ENCODE results near the gene SRA1.

Gene SRA1

DNA sequence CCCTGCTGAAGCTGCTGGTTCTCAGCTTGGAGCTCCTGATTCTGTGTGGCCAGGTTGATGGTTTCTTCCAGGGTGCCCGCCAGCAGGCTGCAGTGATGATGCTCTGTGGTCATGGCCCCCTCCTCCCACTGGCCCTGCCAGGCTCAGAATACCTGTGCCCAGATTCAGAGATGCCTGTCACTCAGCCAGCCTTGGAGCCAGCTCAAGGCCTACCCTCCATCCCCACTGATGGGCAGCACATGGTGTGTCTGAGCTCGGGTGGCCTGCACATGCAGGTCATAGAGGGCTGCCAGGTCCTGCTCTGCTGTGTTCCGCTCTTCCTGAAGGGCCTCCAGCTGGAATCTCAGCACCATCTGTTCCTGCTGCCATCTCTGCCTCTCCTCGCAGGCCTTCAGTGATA, 12.8 kb upstream of the SRA1 start:
- DNase-seq, result no peak

DNA sequence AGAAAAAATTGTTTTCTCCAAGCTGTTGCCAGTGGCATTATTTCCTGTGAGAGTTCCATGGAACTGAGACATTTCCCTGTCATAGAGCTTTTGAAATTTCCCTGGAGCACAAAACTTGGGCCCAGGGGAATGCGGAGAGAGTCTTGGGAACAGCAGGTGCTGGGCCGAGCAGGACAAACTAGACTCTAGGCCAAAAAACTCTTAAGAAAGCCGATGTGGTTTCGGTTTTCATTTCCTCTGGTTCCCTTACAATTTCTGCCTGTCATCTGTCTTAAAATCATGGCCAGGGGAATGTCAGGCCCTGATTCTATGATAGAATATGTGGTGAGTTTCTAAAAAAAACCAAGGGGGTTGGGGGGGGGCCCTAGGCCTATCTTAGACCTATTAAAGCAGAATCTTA, 11.9 kb upstream of the SRA1 start:
- no peak for DNase-seq

DNA sequence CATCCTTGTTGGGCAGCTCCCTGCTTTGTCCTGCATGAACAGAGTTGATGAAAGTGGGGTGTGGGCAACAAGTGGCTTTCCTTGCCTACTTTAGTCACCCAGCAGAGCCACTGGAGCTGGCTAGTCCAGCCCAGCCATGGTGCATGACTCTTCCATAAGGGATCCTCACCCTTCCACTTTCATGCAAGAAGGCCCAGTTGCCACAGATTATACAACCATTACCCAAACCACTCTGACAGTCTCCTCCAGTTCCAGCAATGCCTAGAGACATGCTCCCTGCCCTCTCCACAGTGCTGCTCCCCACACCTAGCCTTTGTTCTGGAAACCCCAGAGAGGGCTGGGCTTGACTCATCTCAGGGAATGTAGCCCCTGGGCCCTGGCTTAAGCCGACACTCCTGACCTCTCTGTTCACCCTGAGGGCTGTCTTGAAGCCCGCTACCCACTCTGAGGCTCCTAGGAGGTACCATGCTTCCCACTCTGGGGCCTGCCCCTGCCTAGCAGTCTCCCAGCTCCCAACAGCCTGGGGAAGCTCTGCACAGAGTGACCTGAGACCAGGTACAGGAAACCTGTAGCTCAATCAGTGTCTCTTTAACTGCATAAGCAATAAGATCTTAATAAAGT, 11.3 kb upstream of the SRA1 start:
- no peak for DNase-seq

GRCh38 chr5:140567871-140568270, 10.6 kb upstream of the SRA1 start:
- DNase-seq, result no peak

GRCh38 chr5:140567136-140567818, 10.0 kb upstream of the SRA1 start:
- no peak for DNase-seq

GRCh38 chr5:140566665-140567064, 9.4 kb upstream of the SRA1 start:
- DNase-seq, result no peak

DNA sequence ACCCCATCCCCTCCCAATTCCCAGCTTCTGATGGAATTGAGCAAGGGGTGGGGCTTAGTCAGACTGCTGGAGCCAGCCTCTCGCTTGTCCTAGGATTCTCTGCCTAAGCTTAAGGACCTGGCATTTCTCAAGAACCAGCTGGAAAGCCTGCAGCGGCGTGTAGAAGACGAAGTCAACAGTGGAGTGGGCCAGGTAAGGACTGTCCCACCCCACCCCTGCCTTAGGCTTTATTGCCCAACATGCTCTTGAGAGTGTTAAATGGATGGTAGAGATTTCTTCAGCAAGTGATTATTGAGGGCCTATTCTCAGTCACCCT, 8.5 kb upstream of the SRA1 start:
- no peak for DNase-seq

DNA sequence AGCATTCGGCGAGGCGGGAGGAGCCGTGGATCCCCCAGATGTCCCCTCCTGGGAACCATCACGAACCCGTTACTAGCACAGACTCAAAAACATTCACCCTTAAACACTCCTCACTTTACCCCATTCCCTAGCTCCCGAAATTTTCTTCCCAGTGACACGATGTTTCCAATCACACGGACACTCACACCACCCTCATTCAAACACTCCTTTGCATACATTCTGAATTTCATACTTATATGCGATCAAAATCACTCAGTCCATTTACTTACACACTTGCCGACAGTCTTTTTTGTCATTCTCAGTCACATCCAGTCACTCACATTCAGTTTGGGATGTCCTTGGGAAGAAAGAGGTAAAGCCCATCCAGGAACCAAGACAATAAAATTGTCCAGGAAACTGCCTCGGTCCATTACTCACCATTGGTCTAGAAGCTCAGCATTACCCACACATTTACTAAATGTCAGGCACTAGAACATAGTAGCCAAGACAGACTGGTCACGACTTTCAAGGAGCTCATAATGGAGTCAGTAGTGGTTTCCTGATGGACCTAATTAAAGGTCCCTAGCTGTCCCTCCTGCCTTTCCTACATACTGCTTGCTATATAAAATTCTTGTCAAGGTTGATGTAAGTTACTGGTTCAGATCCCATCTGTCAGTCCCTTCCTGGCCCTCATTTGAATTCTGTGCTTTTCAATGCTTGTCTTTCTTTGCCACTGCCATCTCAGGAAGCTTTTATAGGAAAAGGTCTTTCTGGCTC, 7.9 kb upstream of the SRA1 start:
- no peak for DNase-seq

DNA sequence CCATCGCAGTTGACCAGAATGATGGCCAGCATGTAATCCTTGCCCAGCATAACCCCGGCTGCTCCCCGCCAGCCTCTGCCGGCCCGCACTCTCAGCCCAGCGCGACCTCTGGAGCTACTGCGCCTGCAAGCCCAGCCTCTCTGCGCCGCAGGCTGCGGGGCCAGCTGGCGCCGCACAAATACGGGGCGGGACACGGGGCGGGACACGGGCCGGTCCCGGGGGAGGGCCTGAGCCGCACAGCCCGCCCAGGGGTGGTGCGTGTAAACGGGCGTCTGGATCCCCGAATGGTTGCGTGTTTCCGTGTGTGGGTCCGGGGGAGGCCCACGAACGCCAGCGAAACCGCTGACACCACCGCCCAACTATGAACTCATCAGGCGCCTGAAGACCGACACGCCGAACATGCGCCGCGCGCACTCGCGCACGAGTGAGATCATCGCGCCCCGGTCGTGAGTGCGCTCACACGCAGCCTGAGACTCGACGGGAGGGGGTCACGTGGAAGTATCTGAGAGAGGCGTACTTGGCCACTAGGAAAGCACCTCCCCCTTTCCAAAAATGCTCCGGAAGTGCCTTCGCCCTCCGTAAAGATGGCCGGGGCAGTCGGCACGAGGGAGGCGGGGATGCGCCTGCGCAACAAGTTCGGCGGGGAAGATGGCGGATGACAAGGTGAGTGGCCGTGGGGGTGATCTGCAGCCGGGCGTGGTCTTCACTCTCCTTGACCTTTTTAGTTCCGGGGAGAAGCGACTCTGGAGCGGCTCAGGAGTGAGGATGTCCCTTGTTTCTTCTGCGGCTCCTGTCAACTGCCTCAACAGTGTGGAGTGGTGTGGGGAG, 7.1 kb upstream of the SRA1 start, which contains the start of the genes APBB3 and SLC35A4:
APBB3 (minus strand) TSS at position 403 of the 828 bp plus-strand sequence; CDS start at position 50, 353 bp downstream.
SLC35A4 (plus strand) TSS at position 633 of the 828 bp plus-strand sequence. CDS start 2,342 bp downstream, outside the sequence.
- peak; percentile 98 for DNase-seq

- no peak for DNase-seq
Observed at GRCh38 chr5:140563596-140563995, 6.3 kb upstream of the SRA1 start.

- no peak for DNase-seq
Observed at GRCh38 chr5:140561753-140562523, 4.7 kb upstream of the SRA1 start.

- DNase-seq, result no peak
Observed at GRCh38 chr5:140560227-140560626, 3.0 kb upstream of the SRA1 start.

GRCh38 chr5:140558542-140558941, 1.3 kb upstream of the SRA1 start:
- DNase-seq, result no peak

GRCh38 chr5:140557965-140558364, 692 bp upstream of the SRA1 start:
- DNase-seq, result no peak

DNA sequence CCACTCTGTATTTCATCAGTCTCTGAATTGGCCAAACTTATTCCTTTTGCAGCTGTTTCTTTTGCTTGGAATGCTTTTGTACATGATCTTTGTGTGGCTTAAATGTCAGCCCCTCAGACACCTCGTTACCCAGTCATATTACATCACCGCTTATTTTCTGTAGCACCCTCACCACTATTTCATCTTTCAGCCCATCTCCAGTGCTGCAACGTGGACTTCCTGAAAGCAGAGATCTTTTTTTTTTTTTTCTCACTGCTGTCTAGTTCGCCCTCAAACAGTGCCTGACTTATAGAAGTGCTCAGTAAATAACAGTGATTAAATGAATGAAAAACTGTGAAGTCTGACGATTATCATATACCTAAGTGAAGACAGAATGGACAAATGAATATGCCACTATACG, 835 bp downstream of the SRA1 start:
- DNase-seq, result no peak

DNA sequence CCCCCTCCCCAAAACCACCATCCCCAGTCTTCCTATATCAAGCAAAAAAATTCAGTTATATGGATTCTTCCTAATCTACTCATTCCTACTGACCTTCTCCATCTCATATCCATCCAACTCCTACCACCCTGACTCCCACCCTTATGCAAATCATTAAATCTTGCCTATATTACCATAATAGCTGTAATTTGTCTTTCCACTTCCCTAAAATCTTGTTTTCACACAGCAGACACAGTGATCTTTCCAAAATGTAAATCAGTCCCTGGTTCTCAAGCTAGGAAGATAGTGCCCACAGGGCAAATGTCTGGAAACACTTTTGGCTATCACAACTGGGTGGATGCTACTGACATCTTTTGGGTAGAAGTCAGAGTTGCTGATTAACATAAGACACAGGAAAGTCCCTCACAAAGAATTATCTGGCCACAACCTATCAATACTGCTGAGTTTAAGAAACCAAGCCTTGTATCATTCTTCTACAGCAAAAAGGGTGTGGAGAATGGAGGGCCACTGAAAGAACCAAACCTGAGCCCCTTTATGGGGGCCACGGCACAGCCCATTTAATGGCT, 1.4 kb downstream of the SRA1 start:
- no peak for DNase-seq

GRCh38 chr5:140554454-140554853, 2.8 kb downstream of the SRA1 start:
- no peak for DNase-seq

DNA sequence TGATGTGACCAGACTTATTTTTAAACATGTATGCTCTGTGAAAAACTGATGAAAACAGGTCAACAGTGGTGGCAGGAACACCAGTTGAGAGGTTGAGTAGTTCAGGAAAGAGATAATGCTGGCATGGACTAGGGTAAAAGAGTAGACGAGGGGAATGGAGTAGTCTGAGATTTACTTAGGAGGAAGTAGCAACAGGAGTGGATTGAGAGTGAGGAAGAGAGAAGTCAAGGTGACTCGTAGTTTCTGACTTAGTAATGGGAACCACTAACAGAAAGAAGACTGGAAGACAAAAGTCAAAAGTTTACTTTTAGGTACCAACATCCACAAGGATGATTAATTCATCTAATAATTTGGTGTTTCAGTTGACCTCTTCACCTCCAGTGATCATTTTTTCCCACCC, 3.6 kb downstream of the SRA1 start:
- DNase-seq, result no peak

DNA sequence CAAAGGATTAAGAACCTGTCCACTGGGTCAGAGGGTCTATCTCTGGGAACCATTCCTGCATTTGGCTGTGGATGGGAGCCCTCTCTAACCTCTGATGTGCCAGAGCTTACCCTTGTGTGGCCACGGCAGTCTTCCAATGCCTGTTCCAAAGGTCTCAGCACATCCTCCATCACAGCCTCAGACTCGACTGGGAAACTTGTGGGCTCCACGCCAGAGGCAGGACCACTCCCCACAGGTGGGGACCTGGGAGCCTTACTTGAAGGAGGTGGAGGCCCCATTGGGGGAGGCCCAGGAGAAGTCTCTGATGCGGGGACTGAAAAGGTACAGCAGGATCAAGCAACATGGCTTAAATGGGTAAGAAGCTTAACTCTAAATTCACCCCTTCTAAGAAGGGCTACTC, 5.4 kb downstream of the SRA1 start:
- DNase-seq, result no peak

DNA sequence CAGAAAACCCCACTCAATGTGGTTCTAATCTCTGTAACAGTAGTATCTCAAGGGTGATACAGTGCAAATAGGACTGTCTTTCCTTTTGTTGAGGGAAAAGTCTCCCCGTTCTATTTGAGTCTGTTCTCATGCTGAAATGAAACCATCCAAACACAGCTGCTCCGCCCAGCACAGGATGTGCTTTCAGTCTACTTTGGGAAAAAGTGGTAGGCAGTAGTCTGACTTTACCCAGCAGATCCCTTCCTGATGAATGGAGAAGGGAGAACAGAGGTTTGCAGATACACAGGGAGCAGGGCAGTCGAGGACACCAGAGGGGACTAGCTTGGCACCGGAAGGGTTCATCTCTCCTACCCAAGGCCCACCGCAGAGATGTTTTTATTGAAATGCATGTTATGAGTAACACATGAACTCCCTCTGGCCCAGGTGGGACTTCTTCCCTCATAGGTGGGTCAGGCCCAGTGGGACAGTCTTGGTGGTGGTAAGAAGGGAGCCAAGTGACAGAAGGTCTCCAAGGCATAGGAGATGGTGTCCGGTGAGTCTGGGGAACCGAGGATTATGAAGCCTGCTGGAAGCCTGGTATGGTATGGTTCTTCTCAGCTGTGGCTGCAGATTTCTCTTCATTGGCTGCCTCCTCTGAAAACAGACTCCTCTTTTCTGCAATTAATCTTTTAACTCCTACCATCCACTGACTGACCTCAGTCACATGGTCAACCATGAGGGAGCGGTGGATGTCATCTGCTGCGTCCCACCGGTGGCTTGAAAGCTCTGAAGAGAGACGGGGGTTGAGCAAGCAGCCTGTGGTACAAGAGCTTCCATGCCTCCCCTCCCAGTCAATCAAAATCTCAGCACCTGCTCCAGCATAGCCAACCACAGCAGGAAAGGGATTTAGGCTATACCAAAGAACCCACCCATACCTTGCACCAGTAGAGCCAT, 6.9 kb downstream of the SRA1 start:
- DNase-seq, result no peak

All from right hindlimb (tissue), 1 donor.